ENCODE results near the gene HRC.

Gene HRC

GRCh38 chr19:49160450-49161189, 5.4 kb upstream of the HRC start:
- no peak for DNase-seq (ENCODE audit: low read depth)

GRCh38 chr19:49157445-49158224, 2.4 kb upstream of the HRC start, which contains the start of gene TRPM4:
TRPM4 (plus strand) TSS chr19:49157792; CDS start chr19:49157867, 75 bp downstream.
- DNase-seq (ENCODE audit: low read depth): peak; percentile 57

- no peak for DNase-seq (ENCODE audit: low read depth)
These were observed 687 bp upstream of the HRC start for GRCh38 chr19:49155820-49156346.

GRCh38 chr19:49154279-49154678, 917 bp downstream of the HRC start:
- no peak for DNase-seq (ENCODE audit: low read depth)

GRCh38 chr19:49153167-49153809, 1.9 kb downstream of the HRC start:
- no peak for DNase-seq (ENCODE audit: low read depth)

- DNase-seq (ENCODE audit: low read depth): no peak
These were observed 3.1 kb downstream of the HRC start for GRCh38 chr19:49152119-49152550.

- DNase-seq (ENCODE audit: low read depth): peak; percentile 37
These were observed 3.7 kb downstream of the HRC start for GRCh38 chr19:49151267-49152118.

- no peak for DNase-seq (ENCODE audit: low read depth)
These were observed 4.3 kb downstream of the HRC start for GRCh38 chr19:49150944-49151243.

- peak; percentile 70 for DNase-seq (ENCODE audit: low read depth)
These were observed 4.9 kb downstream of the HRC start for GRCh38 chr19:49150106-49150943.

GRCh38 chr19:49149652-49150105, 5.5 kb downstream of the HRC start:
- peak; percentile 85 for DNase-seq (ENCODE audit: low read depth)

GRCh38 chr19:49148784-49149651, 6.2 kb downstream of the HRC start:
- DNase-seq (ENCODE audit: low read depth): peak; percentile 88

GRCh38 chr19:49148044-49148682, 7.0 kb downstream of the HRC start:
- no peak for DNase-seq (ENCODE audit: low read depth)

GRCh38 chr19:49146408-49146770, 8.8 kb downstream of the HRC start:
- peak; percentile 35 for DNase-seq (ENCODE audit: low read depth)

- peak; percentile 73 for DNase-seq (ENCODE audit: low read depth)
These were observed 9.4 kb downstream of the HRC start for GRCh38 chr19:49145573-49146407.

GRCh38 chr19:49142866-49143335, 12.3 kb downstream of the HRC start:
- DNase-seq (ENCODE audit: low read depth): peak; percentile 88

- no peak for DNase-seq (ENCODE audit: low read depth)
These were observed 13.8 kb downstream of the HRC start for GRCh38 chr19:49141352-49141751.

GRCh38 chr19:49140951-49141350, 14.2 kb downstream of the HRC start:
- DNase-seq (ENCODE audit: low read depth): no peak

GRCh38 chr19:49136771-49137171, 18.4 kb downstream of the HRC start:
- peak; percentile 63 for DNase-seq (ENCODE audit: low read depth)
